Stimulated activated CD4-positive, alpha-beta T cell treated with anti-CD3 and anti-CD28 coated beads, Interleukin-12 subunit alpha, Interleukin-12 subunit beta, amount 100 ng/mL, for 4 hours (primary cell): ENCODE results near the gene ZBTB17.
"Not testable (repeated sequence)": the region's sequence is repeated elsewhere in the genome, so short reads cannot be mapped to it uniquely, and the experiment has no call there.

ENCODE experiments used
- DNase-seq: peaks from one replicate; pipeline ENCODE4 v3.0.0-alpha.2; 2020

The ZBTB17 gene

GRCh38 chr1:16011936-16012589 is 36.2 kb upstream of the ZBTB17 start:
- DNase-seq, result no peak

GRCh38 chr1:16010837-16011236 is 34.9 kb upstream of the ZBTB17 start:
- DNase-seq, result no peak

GRCh38 chr1:16009678-16010077 is 33.8 kb upstream of the ZBTB17 start:
- no peak for DNase-seq

GRCh38 chr1:16009030-16009460 is 33.1 kb upstream of the ZBTB17 start:
- peak; percentile 68 for DNase-seq

GRCh38 chr1:16007671-16008341 is 31.9 kb upstream of the ZBTB17 start:
- no peak for DNase-seq

GRCh38 chr1:16006552-16007485 is 30.9 kb upstream of the ZBTB17 start:
- DNase-seq, result no peak

- DNase-seq, result no peak
Measured at GRCh38 chr1:16006010-16006409, 30.1 kb upstream of the ZBTB17 start.

GRCh38 chr1:16005597-16005996 is 29.7 kb upstream of the ZBTB17 start:
- DNase-seq, result no peak

GRCh38 chr1:16001274-16001673 is 25.4 kb upstream of the ZBTB17 start:
- not testable (repeated sequence) for DNase-seq

GRCh38 chr1:15998929-15999328 is 23.0 kb upstream of the ZBTB17 start:
- no peak for DNase-seq

GRCh38 chr1:15997637-15998280 is 21.9 kb upstream of the ZBTB17 start:
- DNase-seq, result no peak

GRCh38 chr1:15997076-15997585 is 21.2 kb upstream of the ZBTB17 start:
- DNase-seq, result no peak

- DNase-seq, result peak; percentile 41
Measured at GRCh38 chr1:15994590-15995351, 18.9 kb upstream of the ZBTB17 start.

GRCh38 chr1:15994081-15994480 is 18.2 kb upstream of the ZBTB17 start:
- no peak for DNase-seq

- DNase-seq, result no peak
Measured at GRCh38 chr1:15993666-15994065, 17.8 kb upstream of the ZBTB17 start.

- no peak for DNase-seq
Measured at GRCh38 chr1:15992582-15993500, 16.9 kb upstream of the ZBTB17 start.

- DNase-seq, result no peak
Measured at GRCh38 chr1:15992187-15992553, 16.3 kb upstream of the ZBTB17 start.

GRCh38 chr1:15991427-15992186 is 15.7 kb upstream of the ZBTB17 start:
- no peak for DNase-seq

GRCh38 chr1:15989776-15990175 is 13.9 kb upstream of the ZBTB17 start:
- DNase-seq, result no peak
